HepG2 (cell line): Measurements from ENCODE around the gene PPP1CB.

Source experiments
- IRX3 ChIP-seq: sonication (generic); formaldehyde crosslinking; IDR thresholded peaks from 2 replicates; pipeline ENCODE4 v1.8.1; 2023; ENCODE audit warnings: mild to moderate bottlenecking, low read depth, missing genetic modification reagents, borderline replicate concordance
- NFRKB ChIP-seq: fragments of 450-650 bp; IDR thresholded peaks from 2 replicates; pipeline ENCODE4 v1.6.1; 2017
- NPAS2 ChIP-seq: sonication (generic); formaldehyde crosslinking; IDR thresholded peaks from 2 replicates; pipeline ENCODE4 v1.8.0; 2022; ENCODE audit warnings: mild to moderate bottlenecking, missing genetic modification reagents, borderline replicate concordance
- POLR2A ChIP-seq, 2 experiments: IDR thresholded peaks; 2 replicates each; pipeline ENCODE4 v1.6.1; 2011; ENCODE audit warnings: low read depth in 2 of 2, low read length in 2 of 2, mild to moderate bottlenecking in 1 of 2, moderate library complexity in 1 of 2; ENCODE audit not compliant: insufficient read depth in 1 of 2
- RNF2 ChIP-seq: fragments of 450-650 bp; conservative IDR thresholded peaks from 2 replicates; pipeline ENCODE4 v1.6.1; 2016; ENCODE audit warnings: low read depth
- ZNF124 ChIP-seq: sonication (generic); formaldehyde crosslinking; IDR thresholded peaks from 2 replicates; pipeline ENCODE4 v1.4.0; 2020; ENCODE audit warnings: missing genetic modification reagents
- ZNF629 ChIP-seq: sonication (generic); formaldehyde crosslinking; conservative IDR thresholded peaks from 2 replicates; pipeline ENCODE4 v1.5.0; 2020; ENCODE audit warnings: missing genetic modification reagents
- TF ChIP-seq, protein P1 (sequence below), 2 experiments: IDR thresholded peaks; 2 replicates each; pipeline ENCODE4 v1.6.1; 2011 to 2012; ENCODE audit warnings: low read length in 2 of 2, borderline replicate concordance in 1 of 2, low read depth in 1 of 2, mild to moderate bottlenecking in 1 of 2, moderate library complexity in 1 of 2
- TF ChIP-seq, protein P2 (sequence below): IDR thresholded peaks from 2 replicates; pipeline ENCODE4 v1.6.1; 2012; ENCODE audit warnings: inconsistent platforms
- TF ChIP-seq, protein P3 (sequence below): fragments of 450-650 bp; IDR thresholded peaks from 2 replicates; pipeline ENCODE4 v1.6.1; 2017; ENCODE audit warnings: mild to moderate bottlenecking
- TF ChIP-seq, protein P4 (sequence below): sonication (generic); formaldehyde crosslinking; IDR thresholded peaks from 2 replicates; pipeline ENCODE4 v1.5.0; 2020; ENCODE audit warnings: mild to moderate bottlenecking, missing genetic modification reagents, moderate library complexity
- TF ChIP-seq, protein P5 (sequence below): sonication (generic); formaldehyde crosslinking; IDR thresholded peaks from 2 replicates; pipeline ENCODE4 v1.8.1; 2023; ENCODE audit warnings: mild to moderate bottlenecking, missing genetic modification reagents

DNA sequence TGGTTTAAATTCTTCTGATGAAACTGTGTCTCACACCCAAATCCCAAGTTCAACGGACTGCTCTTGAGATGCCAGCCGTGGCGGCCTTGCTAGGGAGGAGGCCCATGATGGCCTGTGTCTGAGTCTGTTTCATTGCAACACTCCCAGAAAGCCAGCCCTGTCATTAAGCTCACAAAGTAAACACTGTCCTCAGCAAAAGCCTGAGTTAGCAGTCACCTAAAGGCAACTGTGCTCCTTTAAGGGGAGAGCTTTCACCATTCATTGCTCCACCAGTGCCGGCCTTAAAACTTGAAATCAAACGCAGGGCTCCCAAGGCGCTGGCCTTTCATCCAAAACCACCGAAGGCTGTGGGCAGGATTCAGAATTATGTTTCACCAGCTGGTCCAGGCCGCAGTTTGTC, 42.5 kb upstream of the PPP1CB start:
- TF ChIP-seq RNF2 (no peak), IRX3 (CRISPR knock-in tag) (no peak), ZNF124 (CRISPR knock-in tag) (no peak), NFRKB (no peak), ZNF629 (CRISPR knock-in tag) (no peak), POLR2A (IDR thresholded peaks at IDR 0.05; ENCODE audit: insufficient read depth in 1 of 2, low read depth in 2 of 2, low read length in 2 of 2) (no peak), NPAS2 (CRISPR knock-in tag) (no peak)
- TF ChIP-seq, protein P1, sequence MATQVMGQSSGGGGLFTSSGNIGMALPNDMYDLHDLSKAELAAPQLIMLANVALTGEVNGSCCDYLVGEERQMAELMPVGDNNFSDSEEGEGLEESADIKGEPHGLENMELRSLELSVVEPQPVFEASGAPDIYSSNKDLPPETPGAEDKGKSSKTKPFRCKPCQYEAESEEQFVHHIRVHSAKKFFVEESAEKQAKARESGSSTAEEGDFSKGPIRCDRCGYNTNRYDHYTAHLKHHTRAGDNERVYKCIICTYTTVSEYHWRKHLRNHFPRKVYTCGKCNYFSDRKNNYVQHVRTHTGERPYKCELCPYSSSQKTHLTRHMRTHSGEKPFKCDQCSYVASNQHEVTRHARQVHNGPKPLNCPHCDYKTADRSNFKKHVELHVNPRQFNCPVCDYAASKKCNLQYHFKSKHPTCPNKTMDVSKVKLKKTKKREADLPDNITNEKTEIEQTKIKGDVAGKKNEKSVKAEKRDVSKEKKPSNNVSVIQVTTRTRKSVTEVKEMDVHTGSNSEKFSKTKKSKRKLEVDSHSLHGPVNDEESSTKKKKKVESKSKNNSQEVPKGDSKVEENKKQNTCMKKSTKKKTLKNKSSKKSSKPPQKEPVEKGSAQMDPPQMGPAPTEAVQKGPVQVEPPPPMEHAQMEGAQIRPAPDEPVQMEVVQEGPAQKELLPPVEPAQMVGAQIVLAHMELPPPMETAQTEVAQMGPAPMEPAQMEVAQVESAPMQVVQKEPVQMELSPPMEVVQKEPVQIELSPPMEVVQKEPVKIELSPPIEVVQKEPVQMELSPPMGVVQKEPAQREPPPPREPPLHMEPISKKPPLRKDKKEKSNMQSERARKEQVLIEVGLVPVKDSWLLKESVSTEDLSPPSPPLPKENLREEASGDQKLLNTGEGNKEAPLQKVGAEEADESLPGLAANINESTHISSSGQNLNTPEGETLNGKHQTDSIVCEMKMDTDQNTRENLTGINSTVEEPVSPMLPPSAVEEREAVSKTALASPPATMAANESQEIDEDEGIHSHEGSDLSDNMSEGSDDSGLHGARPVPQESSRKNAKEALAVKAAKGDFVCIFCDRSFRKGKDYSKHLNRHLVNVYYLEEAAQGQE (IDR thresholded peaks at IDR 0.05; ENCODE audit: borderline replicate concordance in 1 of 2, low read depth in 1 of 2, low read length in 2 of 2), result no peak
- TF ChIP-seq, protein P2, sequence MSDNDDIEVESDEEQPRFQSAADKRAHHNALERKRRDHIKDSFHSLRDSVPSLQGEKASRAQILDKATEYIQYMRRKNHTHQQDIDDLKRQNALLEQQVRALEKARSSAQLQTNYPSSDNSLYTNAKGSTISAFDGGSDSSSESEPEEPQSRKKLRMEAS, result no peak
- TF ChIP-seq, protein P3, sequence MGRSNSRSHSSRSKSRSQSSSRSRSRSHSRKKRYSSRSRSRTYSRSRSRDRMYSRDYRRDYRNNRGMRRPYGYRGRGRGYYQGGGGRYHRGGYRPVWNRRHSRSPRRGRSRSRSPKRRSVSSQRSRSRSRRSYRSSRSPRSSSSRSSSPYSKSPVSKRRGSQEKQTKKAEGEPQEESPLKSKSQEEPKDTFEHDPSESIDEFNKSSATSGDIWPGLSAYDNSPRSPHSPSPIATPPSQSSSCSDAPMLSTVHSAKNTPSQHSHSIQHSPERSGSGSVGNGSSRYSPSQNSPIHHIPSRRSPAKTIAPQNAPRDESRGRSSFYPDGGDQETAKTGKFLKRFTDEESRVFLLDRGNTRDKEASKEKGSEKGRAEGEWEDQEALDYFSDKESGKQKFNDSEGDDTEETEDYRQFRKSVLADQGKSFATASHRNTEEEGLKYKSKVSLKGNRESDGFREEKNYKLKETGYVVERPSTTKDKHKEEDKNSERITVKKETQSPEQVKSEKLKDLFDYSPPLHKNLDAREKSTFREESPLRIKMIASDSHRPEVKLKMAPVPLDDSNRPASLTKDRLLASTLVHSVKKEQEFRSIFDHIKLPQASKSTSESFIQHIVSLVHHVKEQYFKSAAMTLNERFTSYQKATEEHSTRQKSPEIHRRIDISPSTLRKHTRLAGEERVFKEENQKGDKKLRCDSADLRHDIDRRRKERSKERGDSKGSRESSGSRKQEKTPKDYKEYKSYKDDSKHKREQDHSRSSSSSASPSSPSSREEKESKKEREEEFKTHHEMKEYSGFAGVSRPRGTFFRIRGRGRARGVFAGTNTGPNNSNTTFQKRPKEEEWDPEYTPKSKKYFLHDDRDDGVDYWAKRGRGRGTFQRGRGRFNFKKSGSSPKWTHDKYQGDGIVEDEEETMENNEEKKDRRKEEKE, result no peak
- TF ChIP-seq, protein P4, sequence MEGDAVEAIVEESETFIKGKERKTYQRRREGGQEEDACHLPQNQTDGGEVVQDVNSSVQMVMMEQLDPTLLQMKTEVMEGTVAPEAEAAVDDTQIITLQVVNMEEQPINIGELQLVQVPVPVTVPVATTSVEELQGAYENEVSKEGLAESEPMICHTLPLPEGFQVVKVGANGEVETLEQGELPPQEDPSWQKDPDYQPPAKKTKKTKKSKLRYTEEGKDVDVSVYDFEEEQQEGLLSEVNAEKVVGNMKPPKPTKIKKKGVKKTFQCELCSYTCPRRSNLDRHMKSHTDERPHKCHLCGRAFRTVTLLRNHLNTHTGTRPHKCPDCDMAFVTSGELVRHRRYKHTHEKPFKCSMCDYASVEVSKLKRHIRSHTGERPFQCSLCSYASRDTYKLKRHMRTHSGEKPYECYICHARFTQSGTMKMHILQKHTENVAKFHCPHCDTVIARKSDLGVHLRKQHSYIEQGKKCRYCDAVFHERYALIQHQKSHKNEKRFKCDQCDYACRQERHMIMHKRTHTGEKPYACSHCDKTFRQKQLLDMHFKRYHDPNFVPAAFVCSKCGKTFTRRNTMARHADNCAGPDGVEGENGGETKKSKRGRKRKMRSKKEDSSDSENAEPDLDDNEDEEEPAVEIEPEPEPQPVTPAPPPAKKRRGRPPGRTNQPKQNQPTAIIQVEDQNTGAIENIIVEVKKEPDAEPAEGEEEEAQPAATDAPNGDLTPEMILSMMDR (CRISPR knock-in tag), result no peak
- TF ChIP-seq, protein P5, sequence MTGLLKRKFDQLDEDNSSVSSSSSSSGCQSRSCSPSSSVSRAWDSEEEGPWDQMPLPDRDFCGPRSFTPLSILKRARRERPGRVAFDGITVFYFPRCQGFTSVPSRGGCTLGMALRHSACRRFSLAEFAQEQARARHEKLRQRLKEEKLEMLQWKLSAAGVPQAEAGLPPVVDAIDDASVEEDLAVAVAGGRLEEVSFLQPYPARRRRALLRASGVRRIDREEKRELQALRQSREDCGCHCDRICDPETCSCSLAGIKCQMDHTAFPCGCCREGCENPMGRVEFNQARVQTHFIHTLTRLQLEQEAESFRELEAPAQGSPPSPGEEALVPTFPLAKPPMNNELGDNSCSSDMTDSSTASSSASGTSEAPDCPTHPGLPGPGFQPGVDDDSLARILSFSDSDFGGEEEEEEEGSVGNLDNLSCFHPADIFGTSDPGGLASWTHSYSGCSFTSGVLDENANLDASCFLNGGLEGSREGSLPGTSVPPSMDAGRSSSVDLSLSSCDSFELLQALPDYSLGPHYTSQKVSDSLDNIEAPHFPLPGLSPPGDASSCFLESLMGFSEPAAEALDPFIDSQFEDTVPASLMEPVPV (CRISPR knock-in tag), result no peak
